HL-60 (cell line): Measurements from ENCODE around the gene RUNX1.
A peak's percentile ranks its signal among the peaks of the same experiment; 100 is the strongest.

Experiments
- DNase-seq, 2 experiments: peaks; one replicate each; pipeline ENCODE4 v3.0.0-alpha.2; 2010 to 2020; ENCODE audit warnings: low read depth in 1 of 2, low spot score in 1 of 2
- H3K27ac ChIP-seq: fragments of 250-450 bp; sonication (Bioruptor Pico); replicated peaks from 2 replicates; pipeline ENCODE4 v1.5.1; 2020; ENCODE audit warnings: mild to moderate bottlenecking, moderate library complexity
- H3K27me3 ChIP-seq: fragments of 250-450 bp; sonication (Bioruptor Pico); 2 replicates; pipeline ENCODE4 v1.5.1; 2021; ENCODE audit warnings: mild to moderate bottlenecking, moderate library complexity; ENCODE audit not compliant: insufficient read depth, poor library complexity, severe bottlenecking
- H3K4me3 ChIP-seq: replicated peaks from 2 replicates; pipeline ENCODE4 v1.5.1; 2011; ENCODE audit warnings: mild to moderate bottlenecking, control low read depth, low read length; ENCODE audit not compliant: insufficient read depth
- GABPA ChIP-seq: IDR thresholded peaks from 2 replicates; pipeline ENCODE4 v1.6.1; 2012; ENCODE audit warnings: low read depth
- POLR2AphosphoS5 ChIP-seq: IDR thresholded peaks from 2 replicates; pipeline ENCODE4 v1.6.1; 2012; ENCODE audit warnings: low read depth
- SPI1 ChIP-seq: IDR thresholded peaks from 2 replicates; pipeline ENCODE4 v1.6.1; 2012; ENCODE audit warnings: low read depth, mild to moderate bottlenecking, borderline replicate concordance
- TF ChIP-seq, protein P1 (sequence below): IDR thresholded peaks from one replicate; pipeline ENCODE4 v1.5.1; 2011; ENCODE audit warnings: low read length, control low read depth, inconsistent platforms; ENCODE audit not compliant: insufficient read depth
- TF ChIP-seq, protein P2 (sequence below): IDR thresholded peaks from 2 replicates; pipeline ENCODE4 v1.6.1; 2012; ENCODE audit warnings: low read depth; ENCODE audit not compliant: insufficient replicate concordance

RUNX1 gene

GRCh38 chr21:34911360-34911759 is 137.7 kb downstream of the RUNX1 start:
- no peak overlapping the region for H3K4me3 ChIP-seq
- peak in 1 of 2 experiments; percentile 94 for DNase-seq
- H3K27me3 ChIP-seq: no peaks in the 10 kb centered on the region
- TF ChIP-seq POLR2AphosphoS5: peak; percentile 65
- TF ChIP-seq SPI1: peak; percentile 100
- TF ChIP-seq, protein P1, sequence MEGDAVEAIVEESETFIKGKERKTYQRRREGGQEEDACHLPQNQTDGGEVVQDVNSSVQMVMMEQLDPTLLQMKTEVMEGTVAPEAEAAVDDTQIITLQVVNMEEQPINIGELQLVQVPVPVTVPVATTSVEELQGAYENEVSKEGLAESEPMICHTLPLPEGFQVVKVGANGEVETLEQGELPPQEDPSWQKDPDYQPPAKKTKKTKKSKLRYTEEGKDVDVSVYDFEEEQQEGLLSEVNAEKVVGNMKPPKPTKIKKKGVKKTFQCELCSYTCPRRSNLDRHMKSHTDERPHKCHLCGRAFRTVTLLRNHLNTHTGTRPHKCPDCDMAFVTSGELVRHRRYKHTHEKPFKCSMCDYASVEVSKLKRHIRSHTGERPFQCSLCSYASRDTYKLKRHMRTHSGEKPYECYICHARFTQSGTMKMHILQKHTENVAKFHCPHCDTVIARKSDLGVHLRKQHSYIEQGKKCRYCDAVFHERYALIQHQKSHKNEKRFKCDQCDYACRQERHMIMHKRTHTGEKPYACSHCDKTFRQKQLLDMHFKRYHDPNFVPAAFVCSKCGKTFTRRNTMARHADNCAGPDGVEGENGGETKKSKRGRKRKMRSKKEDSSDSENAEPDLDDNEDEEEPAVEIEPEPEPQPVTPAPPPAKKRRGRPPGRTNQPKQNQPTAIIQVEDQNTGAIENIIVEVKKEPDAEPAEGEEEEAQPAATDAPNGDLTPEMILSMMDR: no peak
- TF ChIP-seq, protein P2, sequence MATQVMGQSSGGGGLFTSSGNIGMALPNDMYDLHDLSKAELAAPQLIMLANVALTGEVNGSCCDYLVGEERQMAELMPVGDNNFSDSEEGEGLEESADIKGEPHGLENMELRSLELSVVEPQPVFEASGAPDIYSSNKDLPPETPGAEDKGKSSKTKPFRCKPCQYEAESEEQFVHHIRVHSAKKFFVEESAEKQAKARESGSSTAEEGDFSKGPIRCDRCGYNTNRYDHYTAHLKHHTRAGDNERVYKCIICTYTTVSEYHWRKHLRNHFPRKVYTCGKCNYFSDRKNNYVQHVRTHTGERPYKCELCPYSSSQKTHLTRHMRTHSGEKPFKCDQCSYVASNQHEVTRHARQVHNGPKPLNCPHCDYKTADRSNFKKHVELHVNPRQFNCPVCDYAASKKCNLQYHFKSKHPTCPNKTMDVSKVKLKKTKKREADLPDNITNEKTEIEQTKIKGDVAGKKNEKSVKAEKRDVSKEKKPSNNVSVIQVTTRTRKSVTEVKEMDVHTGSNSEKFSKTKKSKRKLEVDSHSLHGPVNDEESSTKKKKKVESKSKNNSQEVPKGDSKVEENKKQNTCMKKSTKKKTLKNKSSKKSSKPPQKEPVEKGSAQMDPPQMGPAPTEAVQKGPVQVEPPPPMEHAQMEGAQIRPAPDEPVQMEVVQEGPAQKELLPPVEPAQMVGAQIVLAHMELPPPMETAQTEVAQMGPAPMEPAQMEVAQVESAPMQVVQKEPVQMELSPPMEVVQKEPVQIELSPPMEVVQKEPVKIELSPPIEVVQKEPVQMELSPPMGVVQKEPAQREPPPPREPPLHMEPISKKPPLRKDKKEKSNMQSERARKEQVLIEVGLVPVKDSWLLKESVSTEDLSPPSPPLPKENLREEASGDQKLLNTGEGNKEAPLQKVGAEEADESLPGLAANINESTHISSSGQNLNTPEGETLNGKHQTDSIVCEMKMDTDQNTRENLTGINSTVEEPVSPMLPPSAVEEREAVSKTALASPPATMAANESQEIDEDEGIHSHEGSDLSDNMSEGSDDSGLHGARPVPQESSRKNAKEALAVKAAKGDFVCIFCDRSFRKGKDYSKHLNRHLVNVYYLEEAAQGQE: no peak
- no peak for TF ChIP-seq GABPA
- H3K27ac ChIP-seq: peak overlapping the region; percentile 96

DNA sequence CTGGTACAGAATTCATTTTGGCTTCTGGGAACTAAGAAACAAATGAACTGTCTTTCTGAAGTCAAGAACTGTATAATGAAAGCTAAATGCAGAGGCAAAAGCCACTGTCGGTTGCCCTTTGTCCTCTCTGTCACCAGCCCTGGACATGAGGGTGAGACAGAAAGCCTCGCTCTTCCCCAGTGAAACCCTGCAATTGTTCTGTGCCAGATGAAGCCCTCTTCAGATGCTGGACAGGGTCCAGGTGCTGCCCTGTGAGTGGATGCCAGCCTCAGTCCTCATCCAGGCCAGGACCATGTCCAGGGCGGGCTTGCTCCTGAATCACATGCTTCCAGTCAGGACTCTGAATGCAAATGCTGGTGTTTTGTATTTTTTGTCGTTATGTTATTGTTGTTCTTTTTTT is 138.7 kb downstream of the RUNX1 start:
- no peak for DNase-seq
- no peak overlapping the region for H3K4me3 ChIP-seq
- no peak for TF ChIP-seq GABPA
- TF ChIP-seq, protein P1: no peak
- TF ChIP-seq, protein P2: peak; percentile 15
- no peak for TF ChIP-seq POLR2AphosphoS5
- no peak for TF ChIP-seq SPI1

GRCh38 chr21:34909492-34910292 is 139.4 kb downstream of the RUNX1 start:
- H3K4me3 ChIP-seq: no peak overlapping the region
- no peaks in the 10 kb centered on the region for H3K27me3 ChIP-seq
- H3K27ac ChIP-seq: peak overlapping the region; percentile 96
- TF ChIP-seq, protein P1: no peak
- TF ChIP-seq, protein P2: no peak
- peak; percentile 93 for TF ChIP-seq SPI1
- 0 out of 2 replicates have a peak, but pooled peaks have one; percentile 32 for TF ChIP-seq POLR2AphosphoS5
- no peak for TF ChIP-seq GABPA
- DNase-seq: peak in 1 of 2 experiments; percentile 71

More for the DNA sequence above, 138.7 kb downstream of the RUNX1 start:
- Histone ChIP-seq H3K27me3 (no peaks in the 10 kb centered on the region), H3K27ac (peak overlapping the region; percentile 96)
